SK-N-MC (cell line): ENCODE measurements around the gene NOC4L.
"Not testable (repeated sequence)": the region's sequence is repeated elsewhere in the genome, so short reads cannot be mapped to it uniquely, and the experiment has no call there.

Experiments
- DNase-seq: peaks from one replicate; pipeline ENCODE4 v3.0.0-alpha.2; 2011; ENCODE audit warnings: low read depth, low spot score
- H3K27ac ChIP-seq: fragments of 200-600 bp; sonication (generic); 2 replicates; pipeline ENCODE4 v1.5.1; 2016; ENCODE audit warnings: mixed run types
- H3K36me3 ChIP-seq: fragments of 200-600 bp; sonication (generic); 2 replicates; pipeline ENCODE4 v1.6.1; 2017; ENCODE audit warnings: antibody characterized with exemption, low read length, mixed read lengths; ENCODE audit not compliant: insufficient read depth
- H3K4me3 ChIP-seq: fragments of 200-600 bp; sonication (generic); 2 replicates; pipeline ENCODE4 v1.5.1; 2016
- H3K9ac ChIP-seq: fragments of 200-600 bp; sonication (generic); 2 replicates; pipeline ENCODE4 v1.8.0; 2017; ENCODE audit warnings: mixed run types, mixed read lengths; ENCODE audit not compliant: insufficient read length
- H3K9me3 ChIP-seq: fragments of 200-600 bp; sonication (generic); 2 replicates; pipeline ENCODE4 v1.6.1; 2017; ENCODE audit warnings: low read depth, mild to moderate bottlenecking, antibody characterized with exemption, low read length, moderate library complexity, mixed read lengths
- EZH2 ChIP-seq: fragments of 200-600 bp; sonication (generic); IDR thresholded peaks from one replicate; pipeline ENCODE4 v1.6.1; 2017; ENCODE audit warnings: antibody characterized with exemption
- FOXP2 ChIP-seq: optimal IDR thresholded peaks from 2 replicates; pipeline ENCODE3; 2011; ENCODE audit warnings: mild to moderate bottlenecking, moderate library complexity; ENCODE audit not compliant: insufficient read depth; ENCODE audit errors: extremely low read length, control extremely low read depth
- POLR2AphosphoS5 ChIP-seq: IDR thresholded peaks from 2 replicates; pipeline ENCODE4 v1.6.1; 2012; ENCODE audit warnings: mild to moderate bottlenecking, low read depth, low read length, borderline replicate concordance

The NOC4L gene

DNA sequence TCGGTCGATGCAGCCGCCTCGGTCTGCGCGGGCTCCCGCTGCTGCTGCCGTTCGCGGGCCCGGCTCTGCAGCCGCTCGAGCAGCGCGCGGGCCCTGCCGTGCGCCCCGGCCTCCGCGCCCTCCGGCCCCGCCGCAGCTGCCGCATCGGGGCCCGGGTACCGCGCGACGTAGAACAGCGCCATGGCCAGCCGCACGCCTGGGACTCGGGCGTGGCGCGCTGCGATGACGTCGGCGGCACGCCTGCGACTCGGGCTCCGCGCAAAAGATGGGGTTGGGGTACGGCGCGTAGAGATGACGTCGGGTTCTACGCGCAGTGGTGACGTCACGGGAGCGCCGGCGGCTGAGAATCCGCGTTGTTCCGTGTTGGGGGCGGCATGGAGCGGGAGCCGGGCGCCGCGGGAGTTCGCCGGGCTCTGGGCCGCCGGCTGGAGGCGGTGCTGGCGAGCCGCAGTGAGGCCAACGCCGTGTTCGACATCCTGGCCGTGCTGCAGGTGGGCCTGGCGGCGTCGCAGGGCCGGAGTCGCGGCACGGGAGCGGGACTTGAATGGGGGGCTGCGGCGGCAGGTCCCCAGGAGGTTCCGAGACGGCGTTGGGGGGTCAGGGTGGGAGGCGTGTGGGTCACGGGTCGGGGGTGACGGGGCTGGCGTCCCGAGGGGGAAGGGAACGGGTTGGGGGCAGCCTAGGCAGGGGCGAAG is at the start of gene NOC4L, which contains the start of gene DDX51:
TSS of gene NOC4L (plus strand) at position 343 of the 695 bp plus-strand sequence. CDS start at position 375, 32 bp downstream.
TSS of gene DDX51 (minus strand) at position 205 of the 695 bp plus-strand sequence. CDS start at position 182, 23 bp downstream.
- 0 out of 2 replicates have a peak within 1 kb of the TSS, but pooled peaks have one; percentile 36 for H3K27ac ChIP-seq

DNA sequence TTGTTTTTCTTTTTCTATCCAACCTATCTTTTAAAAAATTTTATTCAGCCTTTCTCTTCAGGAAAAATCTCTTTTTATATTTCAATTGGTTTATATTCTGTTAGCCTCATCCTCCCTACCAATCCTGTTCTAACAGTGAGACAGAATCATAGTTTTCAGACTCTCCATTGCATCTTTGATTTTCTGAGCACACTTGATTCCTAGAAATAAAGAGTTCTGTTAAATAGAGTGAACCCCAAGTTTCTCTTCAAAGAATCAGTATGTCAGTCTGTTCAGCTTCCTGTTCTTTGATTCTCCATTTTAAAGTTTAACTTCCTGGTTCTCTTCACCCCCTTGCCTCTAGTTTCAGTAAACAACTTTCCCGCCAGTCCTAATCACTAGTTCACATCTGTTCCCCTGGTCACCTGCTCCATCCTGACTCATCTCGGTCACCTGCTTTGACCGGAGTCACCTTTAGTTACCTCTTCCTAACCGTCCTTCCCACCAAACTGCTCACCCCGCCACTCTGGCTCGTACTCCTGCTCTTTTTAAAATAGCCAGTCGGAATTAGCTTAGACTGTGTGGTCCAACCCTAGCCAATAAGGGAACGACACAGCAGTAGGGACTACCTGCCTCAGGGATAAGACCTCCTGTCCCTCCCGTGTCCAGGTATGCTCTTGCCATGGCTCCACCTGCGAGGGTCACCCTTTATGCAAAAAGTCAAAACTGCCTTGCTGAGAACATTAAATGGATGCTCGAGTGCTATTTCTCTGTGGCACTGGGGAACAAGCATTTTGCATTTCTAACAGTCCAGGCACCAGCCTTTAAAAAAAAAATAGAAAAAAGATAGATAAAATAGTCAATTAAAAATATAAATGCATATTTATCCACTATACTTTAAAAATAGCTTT is 48.5 kb upstream of the NOC4L start:
- no peaks in the 10 kb centered on the region for H3K9me3 ChIP-seq
- no peak overlapping the region for H3K4me3 ChIP-seq
- 0 out of 2 replicates have a peak, but pooled peaks cover 3% of the 10 kb centered on the region for H3K36me3 ChIP-seq
- no peak overlapping the region for H3K27ac ChIP-seq
- no peak for DNase-seq
- TF ChIP-seq FOXP2 (no peak), POLR2AphosphoS5 (no peak), EZH2 (no peak)
- H3K9ac ChIP-seq: no peak overlapping the region

More for the DNA sequence above, at the start of gene NOC4L, which contains the start of gene DDX51:
- peaks cover 44% of the 10 kb centered on the region; the same call in 1 of the 2 replicates for H3K36me3 ChIP-seq
- H3K4me3 ChIP-seq: peak within 1 kb of the TSS; percentile 94
- H3K9ac ChIP-seq: peak within 1 kb of the TSS; percentile 95
- H3K9me3 ChIP-seq: no peaks in the 10 kb centered on the region
- DNase-seq: peak; percentile 37
- peak; percentile 88 for TF ChIP-seq POLR2AphosphoS5
- TF ChIP-seq EZH2: no peak
- TF ChIP-seq FOXP2: peak; percentile 82

DNA sequence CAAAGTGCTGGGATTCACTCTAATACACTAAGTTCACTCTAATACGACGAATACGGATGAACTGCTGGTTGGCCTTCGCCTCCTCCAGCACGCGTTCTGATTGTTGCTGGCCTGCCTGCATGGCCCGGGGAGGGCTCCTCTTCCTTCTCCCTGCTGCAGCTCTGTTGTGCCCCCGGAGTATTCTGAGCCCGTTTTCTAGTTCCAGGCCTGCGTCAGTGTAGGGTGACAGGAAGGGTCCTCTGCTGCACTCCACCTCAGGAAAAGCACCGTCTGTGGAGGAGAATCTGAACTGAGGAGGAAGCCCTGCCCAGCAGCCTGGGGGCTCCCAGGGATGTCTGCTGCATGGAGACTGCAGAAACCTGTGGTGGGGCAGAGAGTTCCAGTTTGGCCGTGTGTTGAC is 44.5 kb upstream of the NOC4L start:
- H3K36me3 ChIP-seq: 0 out of 2 replicates have a peak, but pooled peaks cover 3% of the 10 kb centered on the region
- DNase-seq: no peak
- H3K4me3 ChIP-seq: no peak overlapping the region
- no peak overlapping the region for H3K27ac ChIP-seq
- no peak overlapping the region for H3K9ac ChIP-seq
- H3K9me3 ChIP-seq: no peaks in the 10 kb centered on the region
- TF ChIP-seq FOXP2: no peak
- TF ChIP-seq EZH2: no peak

GRCh38 chr12:132100306-132101065 is 43.8 kb upstream of the NOC4L start:
- no peak overlapping the region for H3K4me3 ChIP-seq
- no peak for TF ChIP-seq POLR2AphosphoS5
- no peak for TF ChIP-seq EZH2
- no peak for TF ChIP-seq FOXP2
- H3K27ac ChIP-seq: no peak overlapping the region
- no peaks in the 10 kb centered on the region for H3K9me3 ChIP-seq
- H3K9ac ChIP-seq: no peak overlapping the region
- peaks cover 3% of the 10 kb centered on the region; the same call in 1 of the 2 replicates for H3K36me3 ChIP-seq
- DNase-seq: no peak

DNA sequence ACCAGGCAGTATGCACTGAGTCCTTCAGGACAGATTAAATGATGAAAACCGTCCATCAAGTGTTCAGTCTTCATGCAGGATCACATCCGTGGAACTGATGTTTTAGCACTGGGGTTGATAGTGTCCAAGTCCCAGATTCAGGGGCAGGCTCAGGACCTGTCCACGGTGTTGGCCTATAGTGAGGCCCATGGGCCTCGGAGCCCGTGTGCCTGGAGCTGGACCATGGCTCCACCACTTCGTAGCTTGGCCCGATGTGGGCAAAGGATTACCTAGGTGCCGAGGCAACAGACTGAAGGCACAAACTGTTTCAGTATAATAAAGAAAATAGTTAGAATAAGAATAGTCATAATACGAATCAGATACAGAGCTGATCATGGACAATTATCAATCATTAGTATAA is 42.0 kb upstream of the NOC4L start:
- H3K9ac ChIP-seq: no peak overlapping the region
- TF ChIP-seq POLR2AphosphoS5 (no peak), EZH2 (no peak), FOXP2 (no peak)
- H3K4me3 ChIP-seq: no peak overlapping the region
- H3K27ac ChIP-seq: no peak overlapping the region
- DNase-seq: no peak
- H3K36me3 ChIP-seq: no peaks in the 10 kb centered on the region; the same call in 1 of the 2 replicates
- H3K9me3 ChIP-seq: no peaks in the 10 kb centered on the region

- not testable (repeated sequence) for H3K4me3 ChIP-seq, H3K36me3 ChIP-seq, H3K9me3 ChIP-seq, H3K9ac ChIP-seq, DNase-seq, H3K27ac ChIP-seq
These were observed 41.2 kb upstream of the NOC4L start for GRCh38 chr12:132103072-132103471.

DNA sequence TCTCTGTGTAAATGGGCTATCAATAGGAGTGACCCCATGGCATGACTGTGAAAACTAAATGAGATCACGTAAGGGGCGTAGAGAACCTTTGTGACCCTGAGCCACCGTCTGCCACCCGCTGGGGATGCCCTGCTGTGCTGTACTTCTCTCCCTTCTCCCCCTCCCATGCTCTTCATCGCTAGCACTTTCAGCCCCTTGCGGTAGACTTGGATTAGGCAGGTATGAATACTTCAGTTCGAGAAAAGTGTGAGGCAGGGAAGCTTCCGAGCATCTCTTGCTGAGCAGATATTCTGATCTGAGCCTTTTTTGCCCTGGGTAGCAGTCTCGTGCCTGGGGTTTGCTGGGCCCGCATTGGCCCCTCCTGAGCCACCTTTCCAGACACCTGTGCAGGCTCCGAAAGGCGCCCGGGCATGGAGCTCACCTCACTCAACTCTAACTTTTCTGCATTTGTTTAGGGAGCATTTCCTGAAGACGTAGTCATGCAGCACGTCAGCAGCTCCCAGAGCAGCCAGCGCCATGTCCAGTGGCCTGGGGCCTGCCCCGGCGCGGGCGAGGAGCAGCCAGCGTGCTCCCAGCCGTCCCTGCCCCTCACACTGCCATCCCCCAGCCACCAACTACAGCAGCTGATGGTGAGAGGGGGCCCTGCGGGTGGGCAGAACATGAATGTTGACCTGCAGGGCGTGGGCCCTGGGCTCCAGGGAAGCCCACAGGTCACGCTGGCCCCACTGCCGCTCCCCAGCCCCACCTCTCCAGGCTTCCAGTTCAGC is 40.5 kb upstream of the NOC4L start:
- no peaks in the 10 kb centered on the region; the same call in 1 of the 2 replicates for H3K36me3 ChIP-seq
- DNase-seq: no peak
- H3K27ac ChIP-seq: no peak overlapping the region
- no peak overlapping the region for H3K4me3 ChIP-seq
- TF ChIP-seq POLR2AphosphoS5: no peak
- no peak for TF ChIP-seq FOXP2
- no peak for TF ChIP-seq EZH2
- H3K9me3 ChIP-seq: no peaks in the 10 kb centered on the region
- no peak overlapping the region for H3K9ac ChIP-seq

DNA sequence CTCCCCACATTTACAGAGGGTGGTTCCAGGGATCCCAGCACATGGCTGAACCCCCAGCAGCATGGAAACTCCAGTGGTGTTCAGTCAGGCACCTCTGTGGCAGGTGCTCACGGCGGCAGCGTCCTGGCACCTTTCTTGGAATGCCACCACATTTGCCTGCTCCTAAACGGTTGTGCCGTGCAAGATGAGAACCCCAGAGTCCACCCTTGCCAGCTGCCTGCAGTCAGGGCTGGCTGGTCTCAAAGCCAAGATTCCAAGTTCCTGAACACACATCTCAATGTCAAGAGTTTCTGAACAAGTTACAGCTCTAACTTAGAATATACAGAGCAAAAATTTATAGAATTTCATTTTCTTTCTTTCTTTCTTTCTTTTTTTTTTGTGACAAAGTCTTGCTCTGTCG is 38.8 kb upstream of the NOC4L start:
- Histone ChIP-seq H3K27ac (no peak overlapping the region), H3K9me3 (no peaks in the 10 kb centered on the region), H3K4me3 (no peak overlapping the region), H3K9ac (no peak overlapping the region), H3K36me3 (no peaks in the 10 kb centered on the region; the same call in 1 of the 2 replicates)
- no peak for DNase-seq
- no peak for TF ChIP-seq POLR2AphosphoS5
- no peak for TF ChIP-seq FOXP2
- no peak for TF ChIP-seq EZH2
